ENCODE data around the gene APOE.

GRCh38 chr19:44947041-44947581 lies 41.5 kb downstream of the APOE start:
- TF ChIP-seq CEBPB (IDR thresholded peaks at IDR 0.05) (no peak), EGR1 (IDR thresholded peaks at IDR 0.05) (no peak), FOXM1 (IDR thresholded peaks at IDR 0.05; ENCODE audit: borderline replicate concordance, low read depth) (no peak), RAD21 (IDR thresholded peaks at IDR 0.05; ENCODE audit: low read depth) (no peak), YY1 (IDR thresholded peaks at IDR 0.05; ENCODE audit: low read depth) (no peak), EP300 (IDR thresholded peaks at IDR 0.05; ENCODE audit: borderline replicate concordance) (no peak), TAF1 (IDR thresholded peaks at IDR 0.05; ENCODE audit: low read depth) (no peak), MAX (IDR thresholded peaks at IDR 0.05) (no peak), REST (IDR thresholded peaks at IDR 0.05; ENCODE audit: low read depth) (no peak)

All from Ishikawa (cell line).